Testis (tissue), 3 donors: ENCODE measurements around the gene E2F2. TPM values are rescaled to one million over a fixed set of nuclear protein-coding genes. Genes with fewer than 3 reads are reported as not detected.

ENCODE experiments used
- DNase-seq: peaks from one replicate; pipeline ENCODE4 v3.0.0-alpha.2; 2019
- H3K27ac ChIP-seq, 2 donors: fragments of 200-600 bp; sonication (generic); one replicate each; pipeline ENCODE4 v1.5.1; 2019
- H3K27me3 ChIP-seq: fragments of 200-600 bp; sonication (generic); one replicate; pipeline ENCODE4 v1.5.1; 2019
- H3K36me3 ChIP-seq: fragments of 200-600 bp; sonication (generic); one replicate; pipeline ENCODE4 v1.5.1; 2017; ENCODE audit warnings: low read depth; ENCODE audit errors: missing control alignments
- H3K4me1 ChIP-seq: fragments of 200-600 bp; sonication (generic); one replicate; pipeline ENCODE4 v1.5.1; 2019
- H3K4me3 ChIP-seq, 2 donors: fragments of 200-600 bp; sonication (generic); one replicate each; pipeline ENCODE4 v1.5.1; 2017 to 2019
- H3K9me3 ChIP-seq: fragments of 200-600 bp; sonication (generic); one replicate; pipeline ENCODE4 v1.5.1; 2017
- POLR2A ChIP-seq: fragments of 450-650 bp; IDR thresholded peaks from one replicate; pipeline ENCODE4 v1.6.1; 2017; ENCODE audit warnings: antibody characterized with exemption, mild to moderate bottlenecking, moderate library complexity
- WGBS, 2 donors: methylation state at CpG; one replicate each; pipeline ENCODE4 v1.1.5; 2018; 5-methylcytosine and 5-hydroxymethylcytosine counted together
- intact Hi-C: fragments of 100-400 bp; cut with DNase I; formaldehyde crosslinking; loops from one replicate; pipeline ENCODE4 v1.15.1; 2023; ENCODE audit warnings: low total_unique reads
- polyA plus RNA-seq: library from polyadenylated mRNA; stranded (reverse); fragments of 350-450 nt; fragmentation: Illumina TruSeq; extraction: RNeasy Lipid Tissue Mini Kit (QIAGEN cat#74804); gene quantifications from one replicate; pipeline ENCODE4 v1.2.3, GENCODE V29; 2014; ENCODE audit warnings: low read depth, low replicate concordance; ENCODE audit not compliant: insufficient read depth
- total RNA-seq, 2 donors: library from RNA; depleted of rRNA; stranded (reverse); fragments of >200 nt; gene quantifications; one replicate each; pipeline ENCODE4 v1.2.3, GENCODE V29; 2016
- TF ChIP-seq, protein P1 (sequence below), 3 experiments: fragments of 450-650 bp in 2 of 3; fragments of 200-600 bp in 1 of 3; sonication (generic) in 1 of 3; IDR thresholded peaks; one replicate each; pipeline ENCODE4 v1.5.1; 2016 to 2019; ENCODE audit warnings: antibody characterized with exemption in 3 of 3, mild to moderate bottlenecking in 2 of 3, moderate library complexity in 1 of 3

The E2F2 gene
- total and polyA plus RNA-seq, 3 donors from 2014 or later = 4.2 to 6.6 (median 4.8) TPM

- TF ChIP-seq POLR2A = no peak
- TF ChIP-seq, protein P1, sequence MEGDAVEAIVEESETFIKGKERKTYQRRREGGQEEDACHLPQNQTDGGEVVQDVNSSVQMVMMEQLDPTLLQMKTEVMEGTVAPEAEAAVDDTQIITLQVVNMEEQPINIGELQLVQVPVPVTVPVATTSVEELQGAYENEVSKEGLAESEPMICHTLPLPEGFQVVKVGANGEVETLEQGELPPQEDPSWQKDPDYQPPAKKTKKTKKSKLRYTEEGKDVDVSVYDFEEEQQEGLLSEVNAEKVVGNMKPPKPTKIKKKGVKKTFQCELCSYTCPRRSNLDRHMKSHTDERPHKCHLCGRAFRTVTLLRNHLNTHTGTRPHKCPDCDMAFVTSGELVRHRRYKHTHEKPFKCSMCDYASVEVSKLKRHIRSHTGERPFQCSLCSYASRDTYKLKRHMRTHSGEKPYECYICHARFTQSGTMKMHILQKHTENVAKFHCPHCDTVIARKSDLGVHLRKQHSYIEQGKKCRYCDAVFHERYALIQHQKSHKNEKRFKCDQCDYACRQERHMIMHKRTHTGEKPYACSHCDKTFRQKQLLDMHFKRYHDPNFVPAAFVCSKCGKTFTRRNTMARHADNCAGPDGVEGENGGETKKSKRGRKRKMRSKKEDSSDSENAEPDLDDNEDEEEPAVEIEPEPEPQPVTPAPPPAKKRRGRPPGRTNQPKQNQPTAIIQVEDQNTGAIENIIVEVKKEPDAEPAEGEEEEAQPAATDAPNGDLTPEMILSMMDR (IDR thresholded peaks at IDR 0.05) = no peak
- Histone ChIP-seq H3K9me3 (no peaks in the 10 kb centered on the region), H3K36me3 (no peaks in the 10 kb centered on the region), H3K4me3 (no peak overlapping the region), H3K27ac (no peak overlapping the region), H3K27me3 (no peaks in the 10 kb centered on the region), H3K4me1 (peaks cover 12% of the 10 kb centered on the region)
- intact Hi-C loops = no loop called here
- no peak for DNase-seq
- 90% methylated on average over 4 of the region's 4 CpGs for WGBS, 2 donors
Measured at GRCh38 chr1:23570001-23570691, 39.1 kb upstream of the E2F2 start.

DNA sequence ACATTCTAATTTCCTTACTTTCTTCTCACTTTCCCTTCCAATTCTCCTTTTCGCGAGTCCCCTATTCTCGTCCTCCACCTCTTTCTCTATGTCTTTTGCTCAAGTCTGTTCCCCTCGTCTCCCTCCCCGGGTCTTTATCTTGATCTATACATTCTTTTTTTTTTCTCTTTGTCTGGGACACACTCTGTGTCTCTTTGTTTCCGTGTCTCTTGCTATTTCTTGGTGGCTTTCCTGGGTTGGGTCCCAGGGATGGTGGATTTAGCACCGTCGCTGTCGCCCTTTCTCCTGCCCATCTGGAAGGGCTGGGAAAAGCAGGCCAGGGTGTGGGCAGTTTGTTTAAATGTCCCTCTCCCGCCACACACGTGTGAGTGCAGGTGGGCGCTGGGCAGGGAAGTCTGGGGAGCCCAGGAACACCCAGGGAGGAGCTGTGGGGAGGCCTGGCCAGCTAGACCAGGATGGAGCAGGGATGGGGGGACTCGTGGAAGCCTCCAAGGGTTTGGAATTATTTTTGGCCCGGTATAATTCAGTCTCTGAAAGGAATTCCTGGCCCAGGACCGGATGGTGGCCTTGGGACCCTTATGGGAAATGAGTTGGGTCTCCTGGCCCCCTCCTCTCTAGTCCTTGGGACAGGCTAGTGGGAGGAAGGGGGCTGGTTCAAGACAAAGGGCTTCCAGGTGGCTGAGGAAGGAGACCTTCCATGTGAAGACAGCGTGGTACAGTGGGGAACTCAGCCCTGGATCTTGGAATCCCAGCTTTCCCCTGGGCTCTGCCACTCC is 37.8 kb upstream of the E2F2 start:
- WGBS, 2 donors = 12 to 31% methylated on average over 16 of the region's 16 CpGs
- H3K4me1 ChIP-seq = peaks cover 12% of the 10 kb centered on the region

GRCh38 chr1:23567996-23568607 is 37.1 kb upstream of the E2F2 start:
- Histone ChIP-seq H3K27ac (peak overlapping the region in 1 of 2 donors; percentile 74), H3K27me3 (no peaks in the 10 kb centered on the region), H3K4me1 (peaks cover 15% of the 10 kb centered on the region), H3K9me3 (no peaks in the 10 kb centered on the region), H3K4me3 (peak overlapping the region; percentile 53 to 55), H3K36me3 (no peaks in the 10 kb centered on the region)
- intact Hi-C loops = no loop called here
- TF ChIP-seq POLR2A = no peak
- TF ChIP-seq, protein P1 (IDR thresholded peaks at IDR 0.05) = no peak
- DNase-seq = no peak
- 1% methylated on average over 45 to 63 of the region's 66 CpGs for WGBS, 2 donors

More for the DNA sequence above, 37.8 kb upstream of the E2F2 start:
- no peaks in the 10 kb centered on the region for H3K27me3 ChIP-seq
- H3K9me3 ChIP-seq = no peaks in the 10 kb centered on the region
- no peak for DNase-seq
- H3K27ac ChIP-seq = peak overlapping the region in 1 of 2 donors; percentile 74
- TF ChIP-seq POLR2A = no peak
- TF ChIP-seq, protein P1 (IDR thresholded peaks at IDR 0.05) = no peak
- peak overlapping the region; percentile 53 to 55 for H3K4me3 ChIP-seq
- H3K36me3 ChIP-seq = no peaks in the 10 kb centered on the region
- intact Hi-C loops = no loop called here

DNA sequence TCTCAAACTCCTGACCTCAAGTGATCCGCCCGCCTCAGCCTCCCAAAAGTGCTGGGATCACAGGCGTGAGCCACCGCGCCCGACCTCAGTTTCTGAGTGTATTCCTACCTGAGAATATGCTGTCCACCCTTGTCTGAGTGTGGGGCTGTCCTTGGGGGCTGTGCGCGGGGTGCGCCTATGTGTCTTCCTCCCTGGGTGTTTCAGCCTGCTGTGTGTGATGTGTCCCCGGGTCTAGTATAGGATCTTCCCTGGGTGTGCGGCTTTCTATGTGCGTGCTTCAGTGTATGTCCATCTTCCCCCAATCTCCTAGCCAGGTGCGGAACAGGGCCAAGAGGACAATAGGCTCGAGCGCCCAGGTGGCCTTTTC is 36.6 kb upstream of the E2F2 start:
- Histone ChIP-seq H3K27me3 (no peaks in the 10 kb centered on the region), H3K4me1 (peaks cover 18% of the 10 kb centered on the region)

More for the DNA sequence above, 36.6 kb upstream of the E2F2 start:
- DNase-seq = no peak
- Histone ChIP-seq H3K27ac (peak overlapping the region in 1 of 2 donors; percentile 74), H3K4me3 (peak overlapping the region; percentile 53 to 55), H3K9me3 (no peaks in the 10 kb centered on the region), H3K36me3 (no peaks in the 10 kb centered on the region)
- intact Hi-C loops = no loop called here
- TF ChIP-seq, protein P1 (IDR thresholded peaks at IDR 0.05) = no peak
- TF ChIP-seq POLR2A = no peak
- 46 to 67% methylated on average over 13 to 15 of the region's 15 CpGs for WGBS, 2 donors
